IPS-15b (cell line): ENCODE data around the gene BTBD9.

ENCODE experiments used
- H3K27me3 ChIP-seq: one replicate; pipeline ENCODE4 v1.6.1; 2013; ENCODE audit warnings: low read length; ENCODE audit not compliant: control insufficient read depth, insufficient read depth
- H3K36me3 ChIP-seq: one replicate; pipeline ENCODE4 v1.6.1; 2013; ENCODE audit warnings: low read length; ENCODE audit not compliant: control insufficient read depth, insufficient read depth
- H3K4me1 ChIP-seq: one replicate; pipeline ENCODE4 v1.6.1; 2013; ENCODE audit warnings: mild to moderate bottlenecking, low read length; ENCODE audit not compliant: control insufficient read depth, insufficient read depth
- H3K4me3 ChIP-seq: one replicate; pipeline ENCODE4 v1.5.1; 2013; ENCODE audit warnings: low read depth, low read length
- H3K9ac ChIP-seq: one replicate; pipeline ENCODE4 v1.6.1; 2013; ENCODE audit warnings: low read depth, mild to moderate bottlenecking, low read length
- H3K9me3 ChIP-seq: one replicate; pipeline ENCODE4 v1.6.1; 2013; ENCODE audit warnings: mild to moderate bottlenecking, low read length; ENCODE audit not compliant: control insufficient read depth, insufficient read depth

Gene BTBD9

GRCh38 chr6:38676236-38676973 is 36.7 kb upstream of the BTBD9 start:
- H3K4me3 ChIP-seq: no peak overlapping the region
- no peaks in the 10 kb centered on the region for H3K4me1 ChIP-seq
- H3K9me3 ChIP-seq: no peaks in the 10 kb centered on the region
- H3K27me3 ChIP-seq: no peaks in the 10 kb centered on the region
- H3K9ac ChIP-seq: no peak overlapping the region
- H3K36me3 ChIP-seq: peaks cover 10% of the 10 kb centered on the region

GRCh38 chr6:38673397-38674165 is 33.9 kb upstream of the BTBD9 start:
- H3K36me3 ChIP-seq: peaks cover 3% of the 10 kb centered on the region
- no peak overlapping the region for H3K4me3 ChIP-seq
- H3K27me3 ChIP-seq: no peaks in the 10 kb centered on the region
- H3K9ac ChIP-seq: no peak overlapping the region
- no peaks in the 10 kb centered on the region for H3K4me1 ChIP-seq
- no peaks in the 10 kb centered on the region for H3K9me3 ChIP-seq

- no peaks in the 10 kb centered on the region for H3K36me3 ChIP-seq
- no peak overlapping the region for H3K9ac ChIP-seq
- no peaks in the 10 kb centered on the region for H3K4me1 ChIP-seq
- H3K27me3 ChIP-seq: no peaks in the 10 kb centered on the region
- H3K9me3 ChIP-seq: no peaks in the 10 kb centered on the region
- no peak overlapping the region for H3K4me3 ChIP-seq
Observed at GRCh38 chr6:38671885-38672467, 32.2 kb upstream of the BTBD9 start.

- Histone ChIP-seq H3K4me1 (no peaks in the 10 kb centered on the region), H3K9ac (no peak overlapping the region), H3K9me3 (no peaks in the 10 kb centered on the region), H3K27me3 (no peaks in the 10 kb centered on the region), H3K4me3 (no peak overlapping the region), H3K36me3 (no peaks in the 10 kb centered on the region)
Observed at GRCh38 chr6:38658418-38659167, 18.9 kb upstream of the BTBD9 start.

- H3K4me3 ChIP-seq: no peak overlapping the region
- H3K27me3 ChIP-seq: no peaks in the 10 kb centered on the region
- H3K9me3 ChIP-seq: no peaks in the 10 kb centered on the region
- H3K4me1 ChIP-seq: no peaks in the 10 kb centered on the region
- H3K9ac ChIP-seq: no peak overlapping the region
- no peaks in the 10 kb centered on the region for H3K36me3 ChIP-seq
Observed at GRCh38 chr6:38656896-38657295, 17.2 kb upstream of the BTBD9 start.

GRCh38 chr6:38654263-38654662 is 14.5 kb upstream of the BTBD9 start:
- Histone ChIP-seq H3K4me3 (no peak overlapping the region), H3K27me3 (no peaks in the 10 kb centered on the region), H3K9me3 (no peaks in the 10 kb centered on the region), H3K4me1 (no peaks in the 10 kb centered on the region), H3K9ac (no peak overlapping the region), H3K36me3 (no peaks in the 10 kb centered on the region)

- Histone ChIP-seq H3K36me3 (no peaks in the 10 kb centered on the region), H3K27me3 (no peaks in the 10 kb centered on the region), H3K4me1 (no peaks in the 10 kb centered on the region), H3K9me3 (no peaks in the 10 kb centered on the region), H3K4me3 (no peak overlapping the region), H3K9ac (no peak overlapping the region)
Observed at GRCh38 chr6:38651121-38651784, 11.5 kb upstream of the BTBD9 start.

GRCh38 chr6:38650207-38650752 is 10.6 kb upstream of the BTBD9 start:
- Histone ChIP-seq H3K27me3 (no peaks in the 10 kb centered on the region), H3K36me3 (no peaks in the 10 kb centered on the region), H3K4me3 (no peak overlapping the region), H3K4me1 (no peaks in the 10 kb centered on the region), H3K9me3 (no peaks in the 10 kb centered on the region), H3K9ac (no peak overlapping the region)

- H3K9ac ChIP-seq: no peak overlapping the region
- no peaks in the 10 kb centered on the region for H3K4me1 ChIP-seq
- H3K9me3 ChIP-seq: no peaks in the 10 kb centered on the region
- no peak overlapping the region for H3K4me3 ChIP-seq
- H3K27me3 ChIP-seq: no peaks in the 10 kb centered on the region
- no peaks in the 10 kb centered on the region for H3K36me3 ChIP-seq
Observed at GRCh38 chr6:38649744-38650143, 10.0 kb upstream of the BTBD9 start.

GRCh38 chr6:38648629-38649028 is 8.9 kb upstream of the BTBD9 start:
- no peaks in the 10 kb centered on the region for H3K4me1 ChIP-seq
- no peaks in the 10 kb centered on the region for H3K9me3 ChIP-seq
- H3K36me3 ChIP-seq: no peaks in the 10 kb centered on the region
- no peak overlapping the region for H3K9ac ChIP-seq
- no peaks in the 10 kb centered on the region for H3K27me3 ChIP-seq
- no peak overlapping the region for H3K4me3 ChIP-seq
